Measurements from ENCODE around the gene ZNF687.

GRCh38 chr1:151340870-151341754 is 59.0 kb downstream of the ZNF687 start:
- TF ChIP-seq CTCF (IDR thresholded peaks at IDR 0.05) (peak; percentile 83), TCF7L2 (IDR thresholded peaks at IDR 0.05; ENCODE audit: low read depth, low read length) (no peak), POLR2AphosphoS5 (IDR thresholded peaks at IDR 0.05; ENCODE audit: low read depth, low read length) (no peak), REST (IDR thresholded peaks at IDR 0.05; ENCODE audit: insufficient read depth in 1 of 2, low read depth in 2 of 2, low read length in 1 of 2) (no peak)

Data from Panc1 (cell line).